Measurements from ENCODE around the gene NUDT3. TPM values are rescaled to one million over a fixed set of nuclear protein-coding genes. Genes with fewer than 3 reads are reported as not detected.

The NUDT3 gene
- total and polyA plus RNA-seq, 9 of the 15 experiments (the other 6 are each of a cell fraction or from before 2014, with no cell fraction given), result 5.4 to 81.2 (median 56.4) TPM

DNA sequence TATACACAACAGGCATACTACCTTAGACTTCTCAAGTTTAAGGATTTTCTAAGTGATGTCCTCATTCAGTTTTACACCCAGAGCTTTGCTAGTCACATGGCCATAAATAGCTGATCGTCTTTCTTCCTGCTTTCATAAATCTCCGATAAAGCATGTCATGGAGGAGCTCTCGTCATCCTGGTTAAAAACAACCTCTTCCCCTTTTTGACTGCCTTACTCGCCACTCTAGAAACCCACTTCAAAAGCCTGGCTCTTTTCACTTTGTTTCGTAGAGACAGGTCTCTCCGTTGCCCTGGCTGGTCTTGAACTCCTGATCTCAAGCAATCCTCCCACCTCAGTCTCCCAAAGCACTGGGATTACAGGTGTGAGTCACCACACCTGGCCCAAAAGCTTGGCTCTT lies 76.7 kb downstream of the NUDT3 start (continued):
- TF ChIP-seq CBX3 (IDR thresholded peaks at IDR 0.05; ENCODE audit: borderline replicate concordance in 1 of 2, low read length in 2 of 2) (0 out of 3 replicates have a peak, but pooled peaks of 1 of the 2 experiments have one; percentile 18), POLR2AphosphoS5 (IDR thresholded peaks at IDR 0.05; ENCODE audit: control insufficient read depth, insufficient read depth, low read depth, low read length) (no peak), ZBTB1 (CRISPR knock-in tag; IDR thresholded peaks at IDR 0.05; ENCODE audit: borderline replicate concordance, low read depth) (no peak), BDP1 (IDR thresholded peaks at IDR 0.05; ENCODE audit: insufficient read depth, insufficient read length) (no peak), RBM22 (IDR thresholded peaks at IDR 0.05; ENCODE audit: low read depth, low read length, poor library complexity, severe bottlenecking) (no peak), ZNF121 (CRISPR knock-in tag; conservative IDR thresholded peaks at IDR 0.05) (no peak), ZNF253 (CRISPR knock-in tag; conservative IDR thresholded peaks at IDR 0.05) (no peak), ZZZ3 (IDR thresholded peaks at IDR 0.05) (no peak), TAF7 (tag; IDR thresholded peaks at IDR 0.05) (0 out of 2 replicates have a peak, but pooled peaks have one; percentile 49), RCOR1 (IDR thresholded peaks at IDR 0.05; ENCODE audit: borderline replicate concordance in 1 of 2, low read depth in 2 of 2, low read length in 2 of 2) (peak in 1 of 2 experiments; percentile 11; a peak in 1 of 4 replicates), MAFF (IDR thresholded peaks at IDR 0.05; ENCODE audit: low read length) (no peak)
- TF ChIP-seq, protein P1, sequence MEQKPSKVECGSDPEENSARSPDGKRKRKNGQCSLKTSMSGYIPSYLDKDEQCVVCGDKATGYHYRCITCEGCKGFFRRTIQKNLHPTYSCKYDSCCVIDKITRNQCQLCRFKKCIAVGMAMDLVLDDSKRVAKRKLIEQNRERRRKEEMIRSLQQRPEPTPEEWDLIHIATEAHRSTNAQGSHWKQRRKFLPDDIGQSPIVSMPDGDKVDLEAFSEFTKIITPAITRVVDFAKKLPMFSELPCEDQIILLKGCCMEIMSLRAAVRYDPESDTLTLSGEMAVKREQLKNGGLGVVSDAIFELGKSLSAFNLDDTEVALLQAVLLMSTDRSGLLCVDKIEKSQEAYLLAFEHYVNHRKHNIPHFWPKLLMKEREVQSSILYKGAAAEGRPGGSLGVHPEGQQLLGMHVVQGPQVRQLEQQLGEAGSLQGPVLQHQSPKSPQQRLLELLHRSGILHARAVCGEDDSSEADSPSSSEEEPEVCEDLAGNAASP (IDR thresholded peaks at IDR 0.05), result no peak
- TF ChIP-seq, protein P2, sequence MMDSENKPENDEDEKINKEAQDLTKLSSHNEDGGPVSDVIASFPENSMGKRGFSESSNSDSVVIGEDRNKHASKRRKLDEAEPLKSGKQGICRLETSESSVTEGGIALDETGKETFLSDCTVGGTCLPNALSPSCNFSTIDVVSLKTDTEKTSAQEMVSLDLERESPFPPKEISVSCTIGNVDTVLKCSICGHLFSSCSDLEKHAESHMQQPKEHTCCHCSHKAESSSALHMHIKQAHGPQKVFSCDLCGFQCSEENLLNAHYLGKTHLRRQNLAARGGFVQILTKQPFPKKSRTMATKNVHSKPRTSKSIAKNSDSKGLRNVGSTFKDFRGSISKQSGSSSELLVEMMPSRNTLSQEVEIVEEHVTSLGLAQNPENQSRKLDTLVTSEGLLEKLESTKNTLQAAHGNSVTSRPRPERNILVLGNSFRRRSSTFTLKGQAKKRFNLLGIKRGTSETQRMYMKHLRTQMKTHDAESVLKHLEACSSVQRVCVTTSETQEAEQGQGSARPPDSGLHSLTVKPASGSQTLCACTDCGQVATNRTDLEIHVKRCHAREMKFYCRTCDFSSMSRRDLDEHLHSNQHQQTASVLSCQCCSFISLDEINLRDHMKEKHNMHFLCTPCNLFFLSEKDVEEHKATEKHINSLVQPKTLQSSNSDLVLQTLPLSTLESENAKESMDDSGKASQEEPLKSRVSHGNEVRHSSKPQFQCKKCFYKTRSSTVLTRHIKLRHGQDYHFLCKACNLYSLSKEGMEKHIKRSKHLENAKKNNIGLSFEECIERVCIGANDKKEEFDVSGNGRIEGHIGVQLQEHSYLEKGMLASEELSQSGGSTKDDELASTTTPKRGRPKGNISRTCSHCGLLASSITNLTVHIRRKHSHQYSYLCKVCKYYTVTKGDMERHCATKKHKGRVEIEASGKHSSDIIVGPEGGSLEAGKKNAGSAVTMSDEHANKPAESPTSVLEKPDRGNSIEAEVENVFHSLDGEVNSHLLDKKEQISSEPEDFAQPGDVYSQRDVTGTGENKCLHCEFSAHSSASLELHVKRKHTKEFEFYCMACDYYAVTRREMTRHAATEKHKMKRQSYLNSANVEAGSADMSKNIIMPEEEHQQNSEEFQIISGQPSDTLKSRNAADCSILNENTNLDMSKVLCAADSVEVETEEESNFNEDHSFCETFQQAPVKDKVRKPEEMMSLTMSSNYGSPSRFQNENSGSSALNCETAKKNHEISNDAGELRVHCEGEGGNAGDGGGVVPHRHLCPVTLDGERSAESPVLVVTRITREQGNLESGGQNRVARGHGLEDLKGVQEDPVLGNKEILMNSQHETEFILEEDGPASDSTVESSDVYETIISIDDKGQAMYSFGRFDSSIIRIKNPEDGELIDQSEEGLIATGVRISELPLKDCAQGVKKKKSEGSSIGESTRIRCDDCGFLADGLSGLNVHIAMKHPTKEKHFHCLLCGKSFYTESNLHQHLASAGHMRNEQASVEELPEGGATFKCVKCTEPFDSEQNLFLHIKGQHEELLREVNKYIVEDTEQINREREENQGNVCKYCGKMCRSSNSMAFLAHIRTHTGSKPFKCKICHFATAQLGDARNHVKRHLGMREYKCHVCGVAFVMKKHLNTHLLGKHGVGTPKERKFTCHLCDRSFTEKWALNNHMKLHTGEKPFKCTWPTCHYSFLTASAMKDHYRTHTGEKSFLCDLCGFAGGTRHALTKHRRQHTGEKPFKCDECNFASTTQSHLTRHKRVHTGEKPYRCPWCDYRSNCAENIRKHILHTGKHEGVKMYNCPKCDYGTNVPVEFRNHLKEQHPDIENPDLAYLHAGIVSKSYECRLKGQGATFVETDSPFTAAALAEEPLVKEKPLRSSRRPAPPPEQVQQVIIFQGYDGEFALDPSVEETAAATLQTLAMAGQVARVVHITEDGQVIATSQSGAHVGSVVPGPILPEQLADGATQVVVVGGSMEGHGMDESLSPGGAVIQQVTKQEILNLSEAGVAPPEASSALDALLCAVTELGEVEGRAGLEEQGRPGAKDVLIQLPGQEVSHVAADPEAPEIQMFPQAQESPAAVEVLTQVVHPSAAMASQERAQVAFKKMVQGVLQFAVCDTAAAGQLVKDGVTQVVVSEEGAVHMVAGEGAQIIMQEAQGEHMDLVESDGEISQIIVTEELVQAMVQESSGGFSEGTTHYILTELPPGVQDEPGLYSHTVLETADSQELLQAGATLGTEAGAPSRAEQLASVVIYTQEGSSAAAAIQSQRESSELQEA (IDR thresholded peaks at IDR 0.05; ENCODE audit: low read depth), result no peak
- TF ChIP-seq, protein P3, sequence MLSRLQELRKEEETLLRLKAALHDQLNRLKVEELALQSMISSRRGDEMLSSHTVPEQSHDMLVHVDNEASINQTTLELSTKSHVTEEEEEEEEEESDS (CRISPR knock-in tag; IDR thresholded peaks at IDR 0.05), result no peak
- TF ChIP-seq, protein P4, sequence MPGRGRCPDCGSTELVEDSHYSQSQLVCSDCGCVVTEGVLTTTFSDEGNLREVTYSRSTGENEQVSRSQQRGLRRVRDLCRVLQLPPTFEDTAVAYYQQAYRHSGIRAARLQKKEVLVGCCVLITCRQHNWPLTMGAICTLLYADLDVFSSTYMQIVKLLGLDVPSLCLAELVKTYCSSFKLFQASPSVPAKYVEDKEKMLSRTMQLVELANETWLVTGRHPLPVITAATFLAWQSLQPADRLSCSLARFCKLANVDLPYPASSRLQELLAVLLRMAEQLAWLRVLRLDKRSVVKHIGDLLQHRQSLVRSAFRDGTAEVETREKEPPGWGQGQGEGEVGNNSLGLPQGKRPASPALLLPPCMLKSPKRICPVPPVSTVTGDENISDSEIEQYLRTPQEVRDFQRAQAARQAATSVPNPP (IDR thresholded peaks at IDR 0.05; ENCODE audit: borderline replicate concordance, insufficient read depth, insufficient read length), result no peak
- TF ChIP-seq, protein P5, sequence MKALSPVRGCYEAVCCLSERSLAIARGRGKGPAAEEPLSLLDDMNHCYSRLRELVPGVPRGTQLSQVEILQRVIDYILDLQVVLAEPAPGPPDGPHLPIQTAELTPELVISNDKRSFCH (CRISPR knock-in tag; IDR thresholded peaks at IDR 0.05), result no peak
- TF ChIP-seq, protein P5 (tag; IDR thresholded peaks at IDR 0.05), result peak; percentile 92
